Measurements from ENCODE around the gene FRY. TPM values are rescaled to one million over a fixed set of nuclear protein-coding genes. Genes with fewer than 3 reads are reported as not detected.

Gene FRY
- total RNA-seq, 1 experiment from 2014 or later = 4.7 TPM

DNA sequence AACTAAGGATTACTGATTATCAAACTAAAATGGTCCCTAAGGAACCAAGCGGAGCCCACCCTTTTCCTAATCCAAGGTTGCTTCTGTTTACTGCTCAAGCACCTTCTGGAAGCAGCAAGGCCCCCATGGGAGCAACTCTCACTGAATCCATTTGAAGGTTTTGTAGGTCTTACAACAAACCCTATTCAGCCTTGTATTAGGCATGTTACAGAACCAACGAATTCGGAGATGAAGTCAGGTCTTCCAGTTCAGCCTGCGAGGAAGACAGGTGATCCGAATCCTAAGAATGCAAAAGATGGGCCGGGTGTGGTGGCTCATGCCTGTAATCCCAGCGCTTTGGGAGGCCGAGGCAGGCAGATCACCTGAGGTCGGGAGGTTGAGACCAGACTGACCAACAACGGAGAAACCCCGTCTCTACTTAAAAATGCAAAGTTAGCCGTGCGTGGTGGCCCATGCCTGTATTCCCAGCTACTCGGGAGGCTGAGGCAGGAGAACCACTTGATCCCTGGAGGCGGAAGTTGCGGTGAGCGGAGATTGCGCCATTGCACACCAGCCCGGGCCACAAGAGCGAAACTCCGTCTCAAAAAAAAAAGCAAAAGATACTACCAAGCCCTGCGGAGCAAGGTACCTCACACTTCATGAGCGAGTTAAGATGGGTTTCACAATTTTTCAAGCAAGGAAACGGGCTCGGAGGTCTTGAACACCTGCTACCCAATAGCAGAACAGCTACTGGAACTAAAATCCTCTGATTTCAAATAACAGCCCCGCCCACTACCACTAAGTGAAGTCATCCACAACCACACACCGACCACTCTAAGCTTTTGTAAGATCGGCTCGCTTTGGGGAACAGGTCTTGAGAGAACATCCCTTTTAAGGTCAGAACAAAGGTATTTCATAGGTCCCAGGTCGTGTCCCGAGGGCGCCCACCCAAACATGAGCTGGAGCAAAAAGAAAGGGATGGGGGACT, 283.0 kb downstream of the FRY start:
- Histone ChIP-seq H3K27ac (peak overlapping the region; percentile 95), H3K27me3 (ENCODE audit: insufficient read depth, low read depth) (no peaks in the 10 kb centered on the region), H4K20me1 (ENCODE audit: insufficient read depth) (no peaks in the 10 kb centered on the region), H3K4me1 (replicated peaks; ENCODE audit: insufficient read depth) (peaks cover 16% of the 10 kb centered on the region), H3K36me3 (ENCODE audit: low read depth) (0 out of 2 replicates have a peak, but pooled peaks cover 6% of the 10 kb centered on the region), H3K4me3 (peak overlapping the region; percentile 95), H3K4me2 (peak overlapping the region; percentile 93), H2AFZ (peak overlapping the region; percentile 100), H3F3A (ENCODE audit: insufficient read depth, low read depth) (no peaks in the 10 kb centered on the region; the same call in 1 of the 2 replicates), H3K9me3 (ENCODE audit: insufficient read depth, low read depth) (no peaks in the 10 kb centered on the region), H3K9me2 (ENCODE audit: insufficient read depth) (no peaks in the 10 kb centered on the region), H3K79me2 (ENCODE audit: low read depth) (peaks cover 9% of the 10 kb centered on the region)
- DNase-seq = peak; percentile 42 to 66
- intact Hi-C loops (cut with micrococcal nuclease; ENCODE audit: unreplicated experiment) = loop anchor here (2.0 to 10.0 kb wide), 3 partner anchors 220 to 320 kb away; partner anchors contain the start of genes N4BP2L2 and PDS5B
- ChIA-PET POLR2A (ENCODE audit: unreplicated experiment) (interaction anchor here (0.6 to 0.7 kb wide), 6 partner anchors 150 to 1481 kb away, joined by 3 to 37 read pairs (median 4); no protein-coding TSS in a partner anchor), CTCF (interaction anchor here (0.5 to 0.7 kb wide), 5 partner anchors 347 to 405 kb away, joined by 3 to 12 read pairs (median 4); no protein-coding TSS in a partner anchor)
- TF ChIP-seq CTCF (conservative IDR thresholded peaks at IDR 0.05) = no peak
- no peak for TF ChIP-seq EZH2 (IDR thresholded peaks at IDR 0.05; ENCODE audit: low read depth)
- TSS peak; percentile 74 for BruUV-seq (replicated peaks)

GRCh38 chr13:32315238-32316027, 283.9 kb downstream of the FRY start, which contains the start of the genes BRCA2 and ZAR1L:
TSS of gene BRCA2 (plus strand) at chr13:32315508. CDS start at chr13:32316461, 953 bp downstream.
TSS of gene ZAR1L (minus strand) at chr13:32315363. CDS start at chr13:32311925, 3,438 bp downstream.
- no peaks in the 10 kb centered on the region for H3K9me2 ChIP-seq (ENCODE audit: insufficient read depth)
- peak within 1 kb of the TSS; percentile 93 for H3K4me2 ChIP-seq
- TF ChIP-seq EZH2 (IDR thresholded peaks at IDR 0.05; ENCODE audit: low read depth) (no peak), CTCF (conservative IDR thresholded peaks at IDR 0.05) (no peak)
- ChIA-PET POLR2A (ENCODE audit: unreplicated experiment) (interaction anchor here (0.5 to 0.7 kb wide), 9 partner anchors 30 to 1482 kb away, joined by 3 to 37 read pairs (median 3); no protein-coding TSS in a partner anchor), CTCF (interaction anchor here (0.5 to 0.7 kb wide), 4 partner anchors 15 to 406 kb away, joined by 4 to 12 read pairs (median 4); no protein-coding TSS in a partner anchor)
- H3F3A ChIP-seq (ENCODE audit: insufficient read depth, low read depth) = no peaks in the 10 kb centered on the region; the same call in 1 of the 2 replicates
- TSS peak; percentile 69 for BruUV-seq (replicated peaks)
- peak within 1 kb of the TSS; percentile 95 for H3K4me3 ChIP-seq
- peak within 1 kb of the TSS; percentile 100 for H2AFZ ChIP-seq
- H3K9me3 ChIP-seq (ENCODE audit: insufficient read depth, low read depth) = no peaks in the 10 kb centered on the region
- H3K79me2 ChIP-seq (ENCODE audit: low read depth) = peaks cover 9% of the 10 kb centered on the region
- no peaks in the 10 kb centered on the region for H3K27me3 ChIP-seq (ENCODE audit: insufficient read depth, low read depth)
- H3K4me1 ChIP-seq (replicated peaks; ENCODE audit: insufficient read depth) = peaks cover 16% of the 10 kb centered on the region
- H3K36me3 ChIP-seq (ENCODE audit: low read depth) = peaks cover 8% of the 10 kb centered on the region; the same call in 1 of the 2 replicates
- peak; percentile 74 to 80 for DNase-seq
- H3K27ac ChIP-seq = peak within 1 kb of the TSS; percentile 95
- intact Hi-C loops (cut with micrococcal nuclease; ENCODE audit: unreplicated experiment) = loop anchor here (2.0 to 10.0 kb wide), 3 partner anchors 219 to 321 kb away; partner anchors contain the start of genes N4BP2L2 and PDS5B
- no peaks in the 10 kb centered on the region for H4K20me1 ChIP-seq (ENCODE audit: insufficient read depth)

All from PC-9 (cell line).